AG04450 (cell line): Measurements from ENCODE around the gene TROAP. TPM values are rescaled to one million over a fixed set of nuclear protein-coding genes. Genes with fewer than 3 reads are reported as not detected.

Experiments
- CTCF ChIA-PET: fragments of 300-600, 350-600 bp; formaldehyde crosslinking; extraction: SDS; loops from one replicate; lab custom pipeline; 2022; ENCODE audit warnings: antibody characterized with exemption, inconsistent platforms; lab: Charles Lee
- POLR2A ChIA-PET: fragments of 350-600 bp; formaldehyde crosslinking; extraction: SDS; loops from one replicate; lab custom pipeline; 2021; ENCODE audit warnings: antibody characterized with exemption, inconsistent platforms; lab: Yijun Ruan, JAX
- DNase-seq: peaks from one replicate; pipeline ENCODE4 v3.0.0-alpha.2; 2011; ENCODE audit warnings: low read depth, low spot score
- H3K27ac ChIP-seq: one replicate; pipeline ENCODE4 v1.5.1; 2012; ENCODE audit warnings: low read depth, low read length, control low read depth
- H3K27me3 ChIP-seq: one replicate; pipeline ENCODE4 v1.6.0; 2012; ENCODE audit warnings: low read length; ENCODE audit not compliant: control insufficient read depth, insufficient read depth
- H3K4me3 ChIP-seq: 2 replicates; pipeline ENCODE4 v1.5.1; 2011; ENCODE audit warnings: mild to moderate bottlenecking, low read depth, low read length, control low read depth
- H3K9me3 ChIP-seq: 2 replicates; pipeline ENCODE4 v1.5.1; 2012; ENCODE audit warnings: low read length; ENCODE audit not compliant: control insufficient read depth, insufficient read depth
- polyA plus RNA-seq: library from polyadenylated mRNA; depleted of rRNA; stranded (reverse); fragments of >200 nt; gene quantifications from 2 replicates; pipeline ENCODE4 v1.2.3, GENCODE V29; 2011
- TF ChIP-seq, protein P1 (sequence below): IDR thresholded peaks from 2 replicates; pipeline ENCODE4 v1.5.1; 2011; ENCODE audit warnings: low read depth, low read length, control low read depth, inconsistent platforms

The TROAP gene
- polyA plus RNA-seq, 1 experiment: 7.6 TPM

GRCh38 chr12:49359671-49360070, 36.6 kb downstream of the TROAP start:
- POLR2A ChIA-PET: no interaction called here

GRCh38 chr12:49362077-49362476, 39.0 kb downstream of the TROAP start:
- DNase-seq: no peak
- H3K4me3 ChIP-seq: no peak overlapping the region
- H3K27me3 ChIP-seq: no peaks in the 10 kb centered on the region
- TF ChIP-seq, protein P1, sequence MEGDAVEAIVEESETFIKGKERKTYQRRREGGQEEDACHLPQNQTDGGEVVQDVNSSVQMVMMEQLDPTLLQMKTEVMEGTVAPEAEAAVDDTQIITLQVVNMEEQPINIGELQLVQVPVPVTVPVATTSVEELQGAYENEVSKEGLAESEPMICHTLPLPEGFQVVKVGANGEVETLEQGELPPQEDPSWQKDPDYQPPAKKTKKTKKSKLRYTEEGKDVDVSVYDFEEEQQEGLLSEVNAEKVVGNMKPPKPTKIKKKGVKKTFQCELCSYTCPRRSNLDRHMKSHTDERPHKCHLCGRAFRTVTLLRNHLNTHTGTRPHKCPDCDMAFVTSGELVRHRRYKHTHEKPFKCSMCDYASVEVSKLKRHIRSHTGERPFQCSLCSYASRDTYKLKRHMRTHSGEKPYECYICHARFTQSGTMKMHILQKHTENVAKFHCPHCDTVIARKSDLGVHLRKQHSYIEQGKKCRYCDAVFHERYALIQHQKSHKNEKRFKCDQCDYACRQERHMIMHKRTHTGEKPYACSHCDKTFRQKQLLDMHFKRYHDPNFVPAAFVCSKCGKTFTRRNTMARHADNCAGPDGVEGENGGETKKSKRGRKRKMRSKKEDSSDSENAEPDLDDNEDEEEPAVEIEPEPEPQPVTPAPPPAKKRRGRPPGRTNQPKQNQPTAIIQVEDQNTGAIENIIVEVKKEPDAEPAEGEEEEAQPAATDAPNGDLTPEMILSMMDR: no peak
- no peaks in the 10 kb centered on the region; the same call in 1 of the 2 replicates for H3K9me3 ChIP-seq
- H3K27ac ChIP-seq: no peak overlapping the region
- ChIA-PET POLR2A (no interaction called here), CTCF (interaction anchor here (0.6 to 7.4 kb wide), 7 partner anchors 14 to 150 kb away, joined by 3 to 454 read pairs (median 5); partner anchors contain the start of gene DNAJC22)

More at GRCh38 chr12:49359671-49360070, 36.6 kb downstream of the TROAP start:
- DNase-seq: no peak
- Histone ChIP-seq H3K9me3 (no peaks in the 10 kb centered on the region), H3K27me3 (no peaks in the 10 kb centered on the region), H3K4me3 (no peak overlapping the region), H3K27ac (no peak overlapping the region)
- CTCF ChIA-PET: interaction anchor here (0.7 to 7.4 kb wide), 16 partner anchors 12 to 389 kb away, joined by 3 to 454 read pairs (median 14); partner anchors contain the start of gene DNAJC22
- TF ChIP-seq, protein P1: no peak

- Histone ChIP-seq H3K27ac (peak overlapping the region; percentile 0), H3K4me3 (no peak overlapping the region), H3K27me3 (no peaks in the 10 kb centered on the region), H3K9me3 (no peaks in the 10 kb centered on the region; the same call in 1 of the 2 replicates)
- ChIA-PET POLR2A (no interaction called here), CTCF (interaction anchor here (0.8 to 6.8 kb wide), 4 partner anchors 7 to 23 kb away, joined by 3 to 62 read pairs (median 6); partner anchors contain the start of gene DNAJC22)
- TF ChIP-seq, protein P1: no peak
- no peak for DNase-seq
Observed at GRCh38 chr12:49364989-49365388, 41.9 kb downstream of the TROAP start.

- no peaks in the 10 kb centered on the region for H3K27me3 ChIP-seq
- TF ChIP-seq, protein P1: no peak
- DNase-seq: no peak
- CTCF ChIA-PET: interaction anchor here (0.8 to 6.8 kb wide), 5 partner anchors 8 to 152 kb away, joined by 3 to 62 read pairs (median 6); partner anchors contain the start of gene DNAJC22
- no peaks in the 10 kb centered on the region; the same call in 1 of the 2 replicates for H3K9me3 ChIP-seq
- no peak overlapping the region for H3K4me3 ChIP-seq
- H3K27ac ChIP-seq: no peak overlapping the region
- POLR2A ChIA-PET: interaction anchor here (2.0 to 2.5 kb wide), 2 partner anchors 10 to 43 kb away, joined by 11 to 12 read pairs; partner anchors contain the start of gene TROAP
Observed at GRCh38 chr12:49365542-49365941, 42.5 kb downstream of the TROAP start.

GRCh38 chr12:49366096-49366651, 43.1 kb downstream of the TROAP start:
- H3K9me3 ChIP-seq: no peaks in the 10 kb centered on the region; the same call in 1 of the 2 replicates
- H3K4me3 ChIP-seq: peak overlapping the region; percentile 68
- POLR2A ChIA-PET: interaction anchor here (0.8 to 2.5 kb wide), 15 partner anchors 8 to 235 kb away, joined by 3 to 12 read pairs (median 8); partner anchors contain the start of genes TROAP and TUBA1B
- DNase-seq: no peak
- no peaks in the 10 kb centered on the region for H3K27me3 ChIP-seq
- peak overlapping the region; percentile 93 for H3K27ac ChIP-seq
- CTCF ChIA-PET: interaction anchor here (0.8 to 6.8 kb wide), 8 partner anchors 8 to 151 kb away, joined by 3 to 62 read pairs (median 6); partner anchors contain the start of gene DNAJC22
- TF ChIP-seq, protein P1: no peak; the same call in 1 of the 2 replicates
